SU-DHL-6 (cell line): Measurements from ENCODE around the gene KDM3B.

Experiments used
- H2AFZ ChIP-seq: fragments of 200-600 bp; sonication (generic); 2 replicates; pipeline ENCODE4 v1.6.1; 2014; ENCODE audit warnings: low read depth, mild to moderate bottlenecking, moderate library complexity, mixed read lengths, antibody characterized with exemption, low read length; ENCODE audit not compliant: severe bottlenecking
- H3F3A ChIP-seq: fragments of 200-600 bp; shearing (Covaris generic); 2 replicates; pipeline ENCODE4 v1.6.0; 2016; ENCODE audit warnings: antibody characterized with exemption, mild to moderate bottlenecking; ENCODE audit not compliant: insufficient read depth
- H3K27ac ChIP-seq: fragments of 200-600 bp; sonication (generic); 2 replicates; pipeline ENCODE4 v1.5.1; 2016; ENCODE audit warnings: low read depth, mild to moderate bottlenecking, low read length, moderate library complexity, mixed read lengths
- H3K27me3 ChIP-seq: fragments of 200-600 bp; sonication (generic), shearing (Covaris generic); 2 replicates; pipeline ENCODE4 v1.6.0; 2014; ENCODE audit warnings: mild to moderate bottlenecking, low read length
- H3K36me3 ChIP-seq: fragments of 200-600 bp; sonication (generic); 2 replicates; pipeline ENCODE4 v1.6.1; 2014; ENCODE audit warnings: mild to moderate bottlenecking, low read length, mixed read lengths
- H3K4me2 ChIP-seq: fragments of 300-600, 200-600 bp; shearing (Covaris generic), sonication (generic); 2 replicates; pipeline ENCODE4 v1.6.0; 2014; ENCODE audit warnings: low read length, low read depth, mild to moderate bottlenecking; ENCODE audit not compliant: poor library complexity, severe bottlenecking
- H3K4me3 ChIP-seq: fragments of 200-600 bp; sonication (generic); 2 replicates; pipeline ENCODE4 v1.5.1; 2014; ENCODE audit warnings: antibody characterized with exemption, low read length, mild to moderate bottlenecking, mixed read lengths; ENCODE audit not compliant: insufficient read depth, poor library complexity, severe bottlenecking
- H3K79me2 ChIP-seq: fragments of 200-600 bp; sonication (generic); 2 replicates; pipeline ENCODE4 v1.6.1; 2014; ENCODE audit warnings: mild to moderate bottlenecking, low read length, moderate library complexity; ENCODE audit not compliant: insufficient read depth
- H3K9ac ChIP-seq: fragments of 200-600 bp; sonication (generic); 2 replicates; pipeline ENCODE4 v1.7.0; 2014; ENCODE audit warnings: mild to moderate bottlenecking, low read length
- H3K9me2 ChIP-seq: fragments of 200-600 bp; sonication (generic); replicated peaks from 2 replicates; pipeline ENCODE4 v1.6.1; 2014; ENCODE audit warnings: low read length; ENCODE audit not compliant: insufficient read depth
- H3K9me3 ChIP-seq: fragments of 200-600 bp; sonication (generic); 2 replicates; pipeline ENCODE4 v1.6.1; 2014; ENCODE audit warnings: low read length, mixed read lengths; ENCODE audit not compliant: insufficient read depth
- H4K20me1 ChIP-seq: fragments of 200-600 bp; sonication (generic); 2 replicates; pipeline ENCODE4 v1.6.1; 2014; ENCODE audit warnings: low read depth, mild to moderate bottlenecking, antibody characterized with exemption, low read length, moderate library complexity, mixed read lengths
- EZH2phosphoT487 ChIP-seq: fragments of 200-600 bp; sonication (generic), shearing (Covaris generic); conservative IDR thresholded peaks from 2 replicates; pipeline ENCODE4 v1.6.1; 2018; ENCODE audit warnings: mild to moderate bottlenecking, antibody characterized with exemption, low read length, moderate library complexity, mixed read lengths
- TF ChIP-seq, protein P1 (sequence below): fragments of 200-600 bp; sonication (generic); IDR thresholded peaks from one replicate; pipeline ENCODE4 v1.5.1; 2017; ENCODE audit warnings: antibody characterized with exemption, mild to moderate bottlenecking, low read length, moderate library complexity; ENCODE audit not compliant: insufficient read depth, poor library complexity, severe bottlenecking

KDM3B gene

DNA sequence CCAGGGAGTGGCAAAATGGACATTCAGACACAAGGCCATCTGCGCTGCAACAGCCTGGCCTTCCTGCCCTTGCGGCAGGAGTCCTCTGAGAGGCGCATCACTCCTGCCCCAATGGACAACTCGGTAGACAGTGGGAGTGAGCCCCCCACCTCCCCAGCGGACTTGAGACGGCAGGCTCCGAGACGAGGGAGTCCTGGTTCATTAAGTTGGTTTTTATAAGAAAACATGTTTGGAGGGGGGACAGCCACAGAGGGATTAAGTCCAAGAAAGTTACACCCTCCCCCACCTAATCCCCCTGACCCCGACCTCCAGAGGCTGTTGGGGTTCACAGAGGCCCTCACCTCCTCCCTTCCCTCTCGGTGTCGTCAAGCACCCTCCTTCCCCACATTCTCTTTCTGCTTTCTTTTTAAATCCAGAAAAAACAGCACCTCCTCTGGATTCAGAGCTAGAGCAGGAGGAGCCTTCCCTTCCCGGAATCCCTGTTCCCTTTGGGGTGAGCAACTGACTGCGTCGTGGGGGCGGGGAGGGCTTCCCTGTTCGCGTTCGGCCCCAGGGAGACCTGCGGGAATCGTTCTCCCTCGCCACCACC is 111.0 kb downstream of the KDM3B start:
- Histone ChIP-seq H3K27me3 (no peaks in the 10 kb centered on the region), H3K79me2 (no peaks in the 10 kb centered on the region), H4K20me1 (peaks cover 6% of the 10 kb centered on the region; the same call in 1 of the 2 replicates), H3K36me3 (no peaks in the 10 kb centered on the region; the same call in 1 of the 2 replicates), H2AFZ (peak overlapping the region; percentile 81), H3K4me2 (peak overlapping the region; percentile 92), H3K9me2 (no peaks in the 10 kb centered on the region), H3K27ac (peak overlapping the region; percentile 56), H3F3A (peaks cover 3% of the 10 kb centered on the region; the same call in 1 of the 2 replicates), H3K4me3 (peak overlapping the region; percentile 75), H3K9ac (peak overlapping the region; percentile 94), H3K9me3 (no peaks in the 10 kb centered on the region)
- TF ChIP-seq, protein P1, sequence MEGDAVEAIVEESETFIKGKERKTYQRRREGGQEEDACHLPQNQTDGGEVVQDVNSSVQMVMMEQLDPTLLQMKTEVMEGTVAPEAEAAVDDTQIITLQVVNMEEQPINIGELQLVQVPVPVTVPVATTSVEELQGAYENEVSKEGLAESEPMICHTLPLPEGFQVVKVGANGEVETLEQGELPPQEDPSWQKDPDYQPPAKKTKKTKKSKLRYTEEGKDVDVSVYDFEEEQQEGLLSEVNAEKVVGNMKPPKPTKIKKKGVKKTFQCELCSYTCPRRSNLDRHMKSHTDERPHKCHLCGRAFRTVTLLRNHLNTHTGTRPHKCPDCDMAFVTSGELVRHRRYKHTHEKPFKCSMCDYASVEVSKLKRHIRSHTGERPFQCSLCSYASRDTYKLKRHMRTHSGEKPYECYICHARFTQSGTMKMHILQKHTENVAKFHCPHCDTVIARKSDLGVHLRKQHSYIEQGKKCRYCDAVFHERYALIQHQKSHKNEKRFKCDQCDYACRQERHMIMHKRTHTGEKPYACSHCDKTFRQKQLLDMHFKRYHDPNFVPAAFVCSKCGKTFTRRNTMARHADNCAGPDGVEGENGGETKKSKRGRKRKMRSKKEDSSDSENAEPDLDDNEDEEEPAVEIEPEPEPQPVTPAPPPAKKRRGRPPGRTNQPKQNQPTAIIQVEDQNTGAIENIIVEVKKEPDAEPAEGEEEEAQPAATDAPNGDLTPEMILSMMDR, result no peak
- no peak for TF ChIP-seq EZH2phosphoT487

DNA sequence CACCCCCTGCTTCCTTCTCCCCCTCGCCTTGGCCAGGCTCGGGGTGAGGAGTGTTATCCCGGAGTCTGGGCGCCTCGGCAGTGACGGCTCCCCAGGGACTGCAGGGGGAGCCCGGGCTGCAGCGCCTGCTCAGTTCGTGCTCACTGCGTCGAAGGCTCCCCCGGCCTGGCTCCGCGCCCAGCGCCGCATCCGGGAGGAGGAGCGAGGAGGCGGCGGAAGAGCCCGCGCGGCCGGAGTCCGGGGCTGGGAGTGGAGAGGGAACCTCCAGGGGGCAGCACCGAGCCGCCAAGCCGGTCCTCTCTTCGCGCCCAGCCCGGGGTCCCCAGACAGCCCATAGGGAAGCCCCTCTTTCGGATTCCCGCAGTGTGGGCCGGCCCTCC is 111.5 kb downstream of the KDM3B start:
- Histone ChIP-seq H3K27ac (peak overlapping the region; percentile 80), H3K27me3 (no peaks in the 10 kb centered on the region), H4K20me1 (peaks cover 6% of the 10 kb centered on the region; the same call in 1 of the 2 replicates), H3K9ac (peak overlapping the region; percentile 94), H3F3A (peaks cover 7% of the 10 kb centered on the region), H3K79me2 (no peaks in the 10 kb centered on the region), H3K9me3 (no peaks in the 10 kb centered on the region), H3K9me2 (no peaks in the 10 kb centered on the region), H3K4me3 (peak overlapping the region; percentile 75), H3K36me3 (no peaks in the 10 kb centered on the region; the same call in 1 of the 2 replicates), H2AFZ (peak overlapping the region; percentile 81), H3K4me2 (peak overlapping the region; percentile 92)
- TF ChIP-seq EZH2phosphoT487, result no peak
- TF ChIP-seq, protein P1, result peak; percentile 77

DNA sequence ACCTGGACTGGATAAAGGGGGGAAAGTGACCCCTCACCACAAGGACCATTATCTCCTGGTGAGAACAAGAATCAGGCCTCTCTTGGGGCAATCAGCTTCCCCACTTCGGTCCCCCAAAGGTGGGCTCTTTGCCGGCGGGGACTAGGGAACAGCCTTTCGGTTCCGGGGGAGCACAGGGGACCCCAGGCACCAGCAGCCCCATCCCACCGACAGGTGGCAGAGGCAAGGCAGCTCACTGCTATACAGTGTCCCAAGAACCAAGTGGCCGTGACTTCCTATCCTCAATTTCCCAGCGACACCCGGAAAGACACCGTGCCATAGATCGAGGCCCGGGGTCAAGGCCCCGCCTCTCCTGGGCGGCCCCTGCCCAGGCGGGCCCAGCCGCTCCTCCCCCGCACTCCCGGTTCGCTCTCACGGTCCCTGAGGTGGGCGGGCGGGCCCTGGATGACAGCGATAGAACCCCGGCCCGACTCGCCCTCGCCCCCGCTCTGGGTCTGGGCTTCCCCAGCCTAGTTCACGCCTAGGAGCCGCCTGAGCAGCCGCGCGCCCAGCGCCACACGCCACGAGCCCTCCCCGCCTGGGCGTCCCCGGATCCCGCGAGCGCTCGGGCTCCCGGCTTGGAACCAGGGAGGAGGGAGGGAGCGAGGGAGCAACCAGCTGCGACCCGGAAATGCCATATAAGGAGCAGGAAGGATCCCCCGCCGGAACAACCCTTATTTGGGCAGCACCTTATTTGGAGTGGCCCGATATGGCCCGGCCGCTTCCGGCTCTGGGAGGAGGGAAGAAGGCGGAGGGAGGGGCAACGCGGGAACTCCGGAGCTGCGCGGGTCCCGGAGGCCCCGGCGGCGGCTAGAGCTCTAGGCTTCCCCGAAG is 112.1 kb downstream of the KDM3B start:
- peak overlapping the region; percentile 80 for H3K27ac ChIP-seq
- peaks cover 6% of the 10 kb centered on the region; the same call in 1 of the 2 replicates for H4K20me1 ChIP-seq
- peaks cover 13% of the 10 kb centered on the region for H3F3A ChIP-seq
- no peaks in the 10 kb centered on the region for H3K9me3 ChIP-seq
- no peak for TF ChIP-seq EZH2phosphoT487
- TF ChIP-seq, protein P1, result peak; percentile 12
- H3K27me3 ChIP-seq, result no peaks in the 10 kb centered on the region
- no peaks in the 10 kb centered on the region; the same call in 1 of the 2 replicates for H3K36me3 ChIP-seq
- H3K4me3 ChIP-seq, result peak overlapping the region; percentile 75
- peak overlapping the region; percentile 81 for H2AFZ ChIP-seq
- no peaks in the 10 kb centered on the region for H3K79me2 ChIP-seq
- H3K9me2 ChIP-seq, result no peaks in the 10 kb centered on the region
- H3K9ac ChIP-seq, result peak overlapping the region; percentile 94
- H3K4me2 ChIP-seq, result peak overlapping the region; percentile 92
